ENCODE measurements around the gene CFAP77.

CFAP77 gene

DNA sequence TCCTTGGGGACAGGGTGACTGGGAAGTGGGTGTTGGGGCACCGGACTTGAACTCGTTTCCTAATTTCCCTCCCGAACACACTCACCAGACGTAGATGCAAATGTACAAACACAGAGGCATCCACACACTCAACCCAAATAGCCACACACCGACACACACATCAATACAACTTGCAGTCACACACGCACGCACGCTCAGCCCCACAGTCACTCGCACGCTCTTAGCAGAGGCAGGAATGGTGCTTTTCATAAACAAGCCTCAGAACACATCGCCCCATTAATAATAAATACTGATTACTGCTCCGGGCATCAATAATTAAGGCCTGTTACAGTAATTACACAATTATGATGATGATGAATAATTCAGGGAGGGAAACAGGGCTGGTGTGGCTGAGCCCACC is 178.1 kb downstream of the CFAP77 start:
- Histone ChIP-seq H3K79me1 (ENCODE audit: low read length) (no peaks in the 10 kb centered on the region), H4K91ac (ENCODE audit: low read depth, low read length) (no peak overlapping the region), H2BK5ac (ENCODE audit: low read depth, low read length, poor library complexity) (no peak overlapping the region), H4K8ac (ENCODE audit: low read depth, low read length) (no peak overlapping the region), H3K23ac (ENCODE audit: low read length) (no peak overlapping the region), H3K79me2 (ENCODE audit: control insufficient read depth, insufficient read depth, low read length, poor library complexity) (no peaks in the 10 kb centered on the region), H3K4me1 (ENCODE audit: control insufficient read depth in 1 of 2, insufficient read depth in 2 of 2, low read length in 2 of 2) (no peaks in the 10 kb centered on the region), H4K12ac (ENCODE audit: low read depth, low read length) (no peak overlapping the region), H2AK5ac (ENCODE audit: low read length) (no peak overlapping the region), H2BK12ac (ENCODE audit: low read length) (no peak overlapping the region), H3K27ac (ENCODE audit: low read depth, low read length) (no peak overlapping the region), H3K14ac (ENCODE audit: low read length) (no peak overlapping the region), H3K4ac (ENCODE audit: low read depth, low read length) (no peak overlapping the region), H3K27me3 (ENCODE audit: insufficient read depth, low read length) (peaks cover 90% of the 10 kb centered on the region), H2AFZ (ENCODE audit: insufficient read depth, low read length, poor library complexity) (no peak overlapping the region), H3K4me3 (ENCODE audit: low read depth, low read length) (no peak overlapping the region), H3K9me3 (ENCODE audit: insufficient read depth, low read depth, low read length) (peaks cover 3% of the 10 kb centered on the region), H3K18ac (ENCODE audit: low read length) (no peak overlapping the region), H3K9ac (ENCODE audit: low read length) (no peak overlapping the region), H3K36me3 (ENCODE audit: control insufficient read depth in 1 of 2, insufficient read depth in 2 of 2, low read length in 2 of 2) (no peaks in the 10 kb centered on the region), H3K4me2 (ENCODE audit: low read length) (no peak overlapping the region), H2BK120ac (ENCODE audit: insufficient read depth, low read length, poor library complexity) (no peak overlapping the region)
- WGBS (ENCODE audit: extremely low coverage, insufficient coverage, insufficient read length) = no CpG with 5 or more reads among the region's 12 CpGs
- no peak for DNase-seq

DNA sequence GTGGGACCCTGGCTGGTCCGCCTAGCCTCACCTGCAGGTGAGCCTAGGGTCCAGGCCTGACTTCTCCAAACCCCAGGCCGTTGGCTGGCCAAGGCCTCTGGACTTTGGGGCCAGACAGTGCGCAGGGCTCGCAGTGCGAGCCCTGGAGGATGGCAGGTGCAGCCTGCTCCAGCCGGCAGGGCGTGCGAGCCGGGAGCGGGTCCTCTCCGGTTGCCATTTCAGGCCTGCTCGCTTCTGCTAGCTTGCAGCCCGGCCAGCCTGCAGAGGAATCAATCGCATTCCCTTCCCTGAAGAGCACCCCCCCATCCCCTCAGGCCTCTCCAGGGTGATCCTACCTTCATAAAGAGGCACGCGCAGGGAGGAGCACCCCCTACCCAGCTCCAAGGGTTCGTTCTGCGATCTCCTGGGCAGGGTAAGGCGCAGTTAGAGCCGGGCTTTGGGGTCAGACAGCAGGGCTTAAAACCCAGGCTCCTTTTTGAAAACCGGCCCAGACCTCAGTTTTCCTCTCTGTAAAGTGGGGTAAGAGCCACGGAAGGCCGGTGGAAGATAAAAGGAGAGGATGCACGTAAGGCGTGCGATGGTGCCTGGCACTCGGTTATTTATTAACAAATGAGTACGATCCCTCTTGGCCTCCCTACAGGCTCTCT is 178.6 kb downstream of the CFAP77 start:
- H3K23ac ChIP-seq (ENCODE audit: low read length) = no peak overlapping the region

DNA sequence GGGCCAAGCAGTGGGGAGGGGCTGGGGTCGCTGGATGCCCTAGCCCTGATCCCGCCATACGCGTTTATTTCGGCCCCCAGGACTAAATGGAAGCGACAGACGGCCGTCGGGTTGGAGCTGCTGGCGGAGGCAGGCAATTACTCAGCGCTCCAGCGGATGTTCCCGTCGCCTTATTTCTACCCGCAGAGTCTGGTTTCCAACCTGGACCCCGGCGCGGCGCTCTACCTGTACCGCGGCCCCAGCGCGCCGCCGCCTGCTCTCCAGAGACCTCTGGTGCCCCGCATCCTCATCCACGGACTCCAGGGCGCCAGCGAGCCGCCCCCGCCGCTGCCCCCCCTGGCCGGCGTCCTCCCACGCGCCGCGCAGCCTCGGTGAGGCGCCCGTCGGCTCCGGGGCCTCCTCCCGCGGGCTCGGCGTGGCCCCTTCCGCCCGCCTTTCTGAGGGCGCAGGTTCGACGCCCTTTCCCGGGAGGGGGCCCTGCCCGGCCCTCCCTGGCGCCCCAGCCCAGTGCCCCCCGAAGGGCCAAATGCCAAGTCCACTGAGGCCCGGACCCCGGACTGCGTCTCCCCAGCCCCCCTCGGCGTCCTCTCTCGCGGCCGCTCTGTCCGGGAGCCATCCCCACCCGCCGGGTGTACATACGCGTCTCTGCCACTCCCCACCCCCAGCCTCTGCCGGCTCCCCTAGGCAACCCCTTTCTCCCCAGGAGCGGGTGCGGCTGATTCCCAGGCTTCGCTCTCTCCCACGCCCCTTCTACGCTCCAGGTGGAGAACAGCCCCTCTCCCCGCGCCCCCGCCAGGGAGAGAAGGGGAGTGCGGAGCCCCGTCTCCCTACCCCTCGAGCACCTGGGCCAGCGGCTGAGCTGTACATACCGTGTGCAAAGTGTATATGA is 179.4 kb downstream of the CFAP77 start:
- Histone ChIP-seq H3K27me3 (ENCODE audit: insufficient read depth, low read length) (peaks cover 78% of the 10 kb centered on the region), H3K79me1 (ENCODE audit: low read length) (no peaks in the 10 kb centered on the region), H3K4me3 (ENCODE audit: low read depth, low read length) (no peak overlapping the region), H4K8ac (ENCODE audit: low read depth, low read length) (no peak overlapping the region), H3K4me2 (ENCODE audit: low read length) (no peak overlapping the region), H3K9ac (ENCODE audit: low read length) (no peak overlapping the region), H3K4ac (ENCODE audit: low read depth, low read length) (no peak overlapping the region), H3K9me3 (ENCODE audit: insufficient read depth, low read depth, low read length) (peaks cover 3% of the 10 kb centered on the region), H3K23ac (ENCODE audit: low read length) (no peak overlapping the region), H3K14ac (ENCODE audit: low read length) (no peak overlapping the region), H3K27ac (ENCODE audit: low read depth, low read length) (no peak overlapping the region), H3K18ac (ENCODE audit: low read length) (no peak overlapping the region), H2BK120ac (ENCODE audit: insufficient read depth, low read length, poor library complexity) (no peak overlapping the region), H2BK12ac (ENCODE audit: low read length) (no peak overlapping the region), H4K91ac (ENCODE audit: low read depth, low read length) (no peak overlapping the region), H2AFZ (ENCODE audit: insufficient read depth, low read length, poor library complexity) (no peak overlapping the region), H3K36me3 (ENCODE audit: control insufficient read depth in 1 of 2, insufficient read depth in 2 of 2, low read length in 2 of 2) (peaks cover 4 to 5% of the 10 kb centered on the region in 2 experiments), H2BK5ac (ENCODE audit: low read depth, low read length, poor library complexity) (no peak overlapping the region), H3K4me1 (ENCODE audit: control insufficient read depth in 1 of 2, insufficient read depth in 2 of 2, low read length in 2 of 2) (no peaks in the 10 kb centered on the region), H2AK5ac (ENCODE audit: low read length) (no peak overlapping the region), H3K79me2 (ENCODE audit: control insufficient read depth, insufficient read depth, low read length, poor library complexity) (no peaks in the 10 kb centered on the region), H4K12ac (ENCODE audit: low read depth, low read length) (no peak overlapping the region)
- WGBS (ENCODE audit: extremely low coverage, insufficient coverage, insufficient read length) = no CpG with 5 or more reads among the region's 83 CpGs
- DNase-seq = no peak

More for the DNA sequence above, 178.6 kb downstream of the CFAP77 start:
- Histone ChIP-seq H2BK120ac (ENCODE audit: insufficient read depth, low read length, poor library complexity) (no peak overlapping the region), H2BK5ac (ENCODE audit: low read depth, low read length, poor library complexity) (no peak overlapping the region), H3K4me1 (ENCODE audit: control insufficient read depth in 1 of 2, insufficient read depth in 2 of 2, low read length in 2 of 2) (no peaks in the 10 kb centered on the region), H4K12ac (ENCODE audit: low read depth, low read length) (no peak overlapping the region), H3K4ac (ENCODE audit: low read depth, low read length) (no peak overlapping the region), H4K91ac (ENCODE audit: low read depth, low read length) (no peak overlapping the region), H2BK12ac (ENCODE audit: low read length) (no peak overlapping the region), H3K4me2 (ENCODE audit: low read length) (no peak overlapping the region), H3K27me3 (ENCODE audit: insufficient read depth, low read length) (peaks cover 84% of the 10 kb centered on the region), H3K4me3 (ENCODE audit: low read depth, low read length) (no peak overlapping the region), H2AK5ac (ENCODE audit: low read length) (no peak overlapping the region), H3K79me2 (ENCODE audit: control insufficient read depth, insufficient read depth, low read length, poor library complexity) (no peaks in the 10 kb centered on the region), H4K8ac (ENCODE audit: low read depth, low read length) (no peak overlapping the region), H3K9ac (ENCODE audit: low read length) (no peak overlapping the region), H3K14ac (ENCODE audit: low read length) (no peak overlapping the region), H3K9me3 (ENCODE audit: insufficient read depth, low read depth, low read length) (peaks cover 3% of the 10 kb centered on the region), H3K79me1 (ENCODE audit: low read length) (no peaks in the 10 kb centered on the region), H3K36me3 (ENCODE audit: control insufficient read depth in 1 of 2, insufficient read depth in 2 of 2, low read length in 2 of 2) (peaks cover 2% of the 10 kb centered on the region in 2 experiments), H2AFZ (ENCODE audit: insufficient read depth, low read length, poor library complexity) (no peak overlapping the region), H3K18ac (ENCODE audit: low read length) (no peak overlapping the region), H3K27ac (ENCODE audit: low read depth, low read length) (no peak overlapping the region)
- WGBS (ENCODE audit: extremely low coverage, insufficient coverage, insufficient read length) = no CpG with 5 or more reads among the region's 28 CpGs
- peak in 1 of 2 donors; percentile 2 for DNase-seq

GRCh38 chr9:132590037-132590317 is 180.0 kb downstream of the CFAP77 start:
- Histone ChIP-seq H3K27ac (ENCODE audit: low read depth, low read length) (no peak overlapping the region), H3K23ac (ENCODE audit: low read length) (no peak overlapping the region), H3K14ac (ENCODE audit: low read length) (no peak overlapping the region), H3K36me3 (ENCODE audit: control insufficient read depth in 1 of 2, insufficient read depth in 2 of 2, low read length in 2 of 2) (peaks cover 9 to 10% of the 10 kb centered on the region in 2 experiments), H2AFZ (ENCODE audit: insufficient read depth, low read length, poor library complexity) (no peak overlapping the region), H2BK12ac (ENCODE audit: low read length) (no peak overlapping the region), H3K9ac (ENCODE audit: low read length) (no peak overlapping the region), H4K12ac (ENCODE audit: low read depth, low read length) (no peak overlapping the region), H4K91ac (ENCODE audit: low read depth, low read length) (no peak overlapping the region), H3K27me3 (ENCODE audit: insufficient read depth, low read length) (peaks cover 72% of the 10 kb centered on the region), H4K8ac (ENCODE audit: low read depth, low read length) (no peak overlapping the region), H3K79me1 (ENCODE audit: low read length) (no peaks in the 10 kb centered on the region), H3K9me3 (ENCODE audit: insufficient read depth, low read depth, low read length) (peaks cover 3% of the 10 kb centered on the region), H3K4me1 (ENCODE audit: control insufficient read depth in 1 of 2, insufficient read depth in 2 of 2, low read length in 2 of 2) (no peaks in the 10 kb centered on the region), H3K18ac (ENCODE audit: low read length) (no peak overlapping the region), H3K4me3 (ENCODE audit: low read depth, low read length) (no peak overlapping the region), H3K4ac (ENCODE audit: low read depth, low read length) (no peak overlapping the region), H2BK5ac (ENCODE audit: low read depth, low read length, poor library complexity) (no peak overlapping the region), H2BK120ac (ENCODE audit: insufficient read depth, low read length, poor library complexity) (no peak overlapping the region), H2AK5ac (ENCODE audit: low read length) (no peak overlapping the region), H3K79me2 (ENCODE audit: control insufficient read depth, insufficient read depth, low read length, poor library complexity) (no peaks in the 10 kb centered on the region), H3K4me2 (ENCODE audit: low read length) (no peak overlapping the region)
- no peak for DNase-seq
- no CpG with 5 or more reads among the region's 17 CpGs for WGBS (ENCODE audit: extremely low coverage, insufficient coverage, insufficient read length)
